NK-92 treated with Interleukin-12 subunit alpha and Interleukin-12 subunit beta, amount 100 ng/mL, for 24 hours (cell line): ENCODE results near the gene FAM120AOS.

Source experiments
- DNase-seq: peaks from one replicate; lab custom pipeline; 2025; lab: John Stamatoyannopoulos, UW

Gene FAM120AOS

DNA sequence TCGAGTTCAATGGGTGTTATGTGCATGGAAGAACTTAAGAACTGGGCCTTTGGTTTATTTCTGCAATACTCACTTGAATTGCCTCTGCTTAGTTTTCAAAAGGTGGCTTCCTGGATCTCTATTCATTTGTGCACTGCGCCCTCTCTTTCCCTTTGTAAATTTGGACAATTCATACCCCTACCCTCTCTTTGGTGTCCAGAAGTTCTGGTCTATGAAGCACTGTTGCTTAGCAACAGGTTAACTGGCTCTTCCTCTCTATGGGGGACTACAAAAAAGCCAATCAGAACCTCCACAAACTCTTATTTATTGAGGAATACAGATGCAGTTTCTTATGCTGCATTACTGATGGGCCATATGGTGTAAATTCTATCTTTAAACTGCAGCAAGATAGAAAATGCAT, 15.4 kb downstream of the FAM120AOS start:
- no peak for DNase-seq

DNA sequence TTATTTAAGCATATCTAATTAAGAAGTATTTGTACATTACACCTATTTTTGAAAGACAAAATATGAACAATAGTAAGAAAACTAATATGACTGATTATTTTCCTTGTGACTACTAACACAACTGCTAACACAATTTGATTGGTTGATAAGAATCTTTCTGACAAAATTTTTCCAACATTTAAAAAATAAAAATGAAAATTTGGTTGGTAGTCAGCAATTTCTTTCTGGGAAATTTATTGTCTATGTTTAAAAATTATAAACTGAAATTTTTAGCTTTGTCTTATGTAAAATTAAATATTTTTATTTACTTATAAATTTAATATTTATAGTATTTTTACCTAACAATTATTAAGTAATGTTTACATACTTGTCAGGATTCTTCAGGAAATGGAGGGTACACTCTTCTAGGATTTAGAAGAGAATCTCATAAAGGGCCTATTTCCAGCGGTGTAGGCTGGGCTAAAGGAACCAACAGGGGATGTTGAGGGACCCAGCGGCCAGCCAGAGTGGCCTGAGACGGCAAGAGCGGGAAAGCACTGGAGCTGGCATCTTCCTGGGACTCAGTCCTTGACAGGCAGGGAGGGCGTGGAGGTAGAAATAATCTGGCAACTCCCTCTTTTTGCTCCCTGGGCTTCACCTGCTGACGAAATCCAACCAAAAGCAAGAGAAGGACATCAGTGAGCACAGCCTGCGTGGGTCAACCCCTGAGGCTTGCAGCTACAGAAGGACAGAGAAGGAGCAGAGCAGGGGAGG, 16.6 kb downstream of the FAM120AOS start:
- DNase-seq: no peak

DNA sequence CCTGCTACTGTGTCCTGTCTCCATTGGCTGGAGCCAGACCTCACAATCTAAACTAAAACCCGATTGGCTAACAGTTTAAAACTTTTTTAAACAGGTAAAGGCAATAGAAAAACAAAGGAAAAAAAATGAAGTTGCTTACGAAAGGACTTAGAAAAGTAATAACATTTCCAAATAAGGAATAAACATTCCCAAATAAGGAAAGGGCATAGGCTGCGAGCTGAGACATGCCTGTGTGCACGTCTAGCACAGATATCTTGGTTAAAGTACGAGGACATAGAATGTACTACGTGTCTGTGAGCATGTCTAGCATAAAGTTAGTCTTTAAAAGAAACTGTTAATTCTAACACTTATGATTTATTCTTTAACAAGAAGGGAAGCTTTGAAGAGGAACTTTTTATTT, 17.2 kb downstream of the FAM120AOS start:
- DNase-seq: no peak

DNA sequence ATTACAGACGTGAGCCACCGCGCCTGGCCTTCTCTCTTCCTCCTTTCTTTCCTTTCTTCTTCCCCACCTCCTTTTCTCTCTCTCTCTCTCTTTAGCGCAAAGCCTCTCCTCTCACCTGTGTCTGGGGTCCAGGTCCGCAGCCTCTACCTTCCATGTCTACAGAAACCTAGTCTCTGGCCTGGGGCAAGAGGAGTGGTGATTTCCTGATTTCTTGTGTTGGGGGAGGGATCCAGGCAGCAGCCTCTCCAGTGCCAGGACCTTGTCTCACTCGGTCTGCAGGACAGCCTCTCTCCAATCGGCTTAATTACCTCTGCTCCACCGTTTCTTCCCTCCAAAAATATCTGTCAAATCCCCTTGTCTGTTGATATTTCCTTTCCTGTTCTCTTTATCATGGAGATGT, 18.0 kb downstream of the FAM120AOS start:
- DNase-seq: no peak

DNA sequence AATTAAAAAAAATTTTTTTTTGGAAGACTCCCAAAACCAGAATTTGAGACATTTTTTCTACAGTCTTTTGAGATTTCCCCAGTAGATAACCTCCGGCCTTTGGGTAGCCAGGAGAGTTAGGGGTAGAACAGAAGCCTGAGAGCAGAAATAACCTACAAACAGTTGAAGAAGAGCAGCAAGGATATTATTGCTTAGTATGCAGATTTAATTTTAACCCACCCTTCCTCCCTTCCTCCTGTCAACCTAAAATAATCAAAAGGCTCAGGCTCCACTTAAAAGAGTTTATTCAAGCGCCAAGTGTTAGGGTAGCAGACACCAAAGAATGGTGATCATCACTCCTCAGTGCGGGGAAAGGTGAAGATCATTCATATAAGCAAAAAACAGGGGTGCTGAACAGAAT, 19.3 kb downstream of the FAM120AOS start:
- no peak for DNase-seq

DNA sequence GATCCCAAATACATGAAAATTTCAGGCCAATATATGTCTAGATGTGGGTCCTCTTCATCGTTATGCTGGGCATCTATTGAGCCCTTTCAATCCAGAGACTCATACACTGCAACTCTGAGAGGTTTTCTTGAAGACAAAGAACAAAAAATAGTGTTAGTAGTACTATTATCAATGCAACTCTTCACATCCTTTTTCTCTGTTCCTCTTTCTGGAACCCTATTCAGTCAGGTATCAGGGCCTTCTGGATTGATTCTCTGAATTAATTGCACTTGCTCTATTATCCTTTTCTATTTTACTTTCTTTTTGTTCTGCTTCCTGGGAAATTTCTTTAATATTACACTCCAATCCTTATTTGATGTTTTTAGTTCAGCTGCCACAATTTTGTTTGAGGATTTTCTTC, 20.4 kb downstream of the FAM120AOS start:
- no peak for DNase-seq

DNA sequence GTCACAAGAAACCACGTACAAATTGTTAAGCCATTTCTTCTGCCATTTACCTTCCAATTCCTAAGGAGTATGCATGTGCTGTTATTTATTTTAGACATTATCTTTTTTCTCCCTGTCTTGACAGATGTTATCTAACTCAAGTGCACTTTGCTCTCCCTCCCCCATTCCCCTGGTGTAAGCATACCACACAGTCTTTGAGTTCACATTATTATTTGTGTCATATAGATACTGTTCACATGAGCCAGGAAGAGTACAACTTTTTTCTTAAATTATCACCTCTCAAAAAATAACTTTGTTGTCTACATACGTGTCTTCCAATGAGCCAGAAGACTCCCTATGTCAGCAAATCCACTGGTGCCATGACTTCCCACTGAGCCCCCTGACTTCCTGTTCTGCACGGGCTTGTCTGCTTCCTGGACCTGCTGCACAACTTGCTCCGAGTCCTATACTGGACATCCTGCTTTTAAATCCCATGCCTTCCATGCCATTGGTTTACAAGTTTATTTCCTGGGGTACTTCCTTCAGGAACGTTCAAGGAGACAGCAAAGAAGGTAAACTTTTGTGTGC, 21.8 kb downstream of the FAM120AOS start:
- no peak for DNase-seq

DNA sequence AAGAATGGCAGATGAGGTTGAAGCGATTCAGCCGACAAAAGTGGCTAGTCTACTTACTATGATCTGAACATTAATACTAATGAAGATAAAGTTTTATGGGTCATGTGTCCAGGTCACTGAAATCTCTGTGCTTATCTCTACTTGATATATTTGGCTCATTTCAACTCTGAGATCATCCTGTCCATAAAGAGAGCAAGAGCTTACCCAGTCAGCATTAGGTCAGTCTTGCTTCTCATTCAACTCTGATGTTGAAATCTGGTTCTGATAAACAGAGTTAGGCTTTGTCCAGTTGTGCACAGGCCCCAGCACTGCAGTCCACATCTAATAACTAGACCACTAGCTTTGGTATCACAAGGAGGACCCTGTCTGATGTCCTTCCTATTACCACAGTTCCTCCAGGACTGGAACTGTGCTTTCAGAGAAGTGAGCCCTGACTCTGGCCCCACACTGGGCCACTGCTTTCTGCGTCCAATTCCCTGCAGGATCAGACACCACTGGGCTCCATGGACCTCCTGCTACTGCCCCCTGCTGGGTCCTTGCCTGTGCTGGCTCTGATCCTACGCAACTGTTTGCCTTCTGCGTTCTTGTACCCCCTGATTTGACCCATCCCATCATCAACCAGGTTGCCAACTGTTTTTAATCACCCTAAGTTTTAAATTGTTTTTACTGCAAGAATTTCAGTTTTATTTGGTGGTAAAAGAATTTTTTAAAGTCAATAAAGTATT, 25.6 kb downstream of the FAM120AOS start:
- DNase-seq: no peak

DNA sequence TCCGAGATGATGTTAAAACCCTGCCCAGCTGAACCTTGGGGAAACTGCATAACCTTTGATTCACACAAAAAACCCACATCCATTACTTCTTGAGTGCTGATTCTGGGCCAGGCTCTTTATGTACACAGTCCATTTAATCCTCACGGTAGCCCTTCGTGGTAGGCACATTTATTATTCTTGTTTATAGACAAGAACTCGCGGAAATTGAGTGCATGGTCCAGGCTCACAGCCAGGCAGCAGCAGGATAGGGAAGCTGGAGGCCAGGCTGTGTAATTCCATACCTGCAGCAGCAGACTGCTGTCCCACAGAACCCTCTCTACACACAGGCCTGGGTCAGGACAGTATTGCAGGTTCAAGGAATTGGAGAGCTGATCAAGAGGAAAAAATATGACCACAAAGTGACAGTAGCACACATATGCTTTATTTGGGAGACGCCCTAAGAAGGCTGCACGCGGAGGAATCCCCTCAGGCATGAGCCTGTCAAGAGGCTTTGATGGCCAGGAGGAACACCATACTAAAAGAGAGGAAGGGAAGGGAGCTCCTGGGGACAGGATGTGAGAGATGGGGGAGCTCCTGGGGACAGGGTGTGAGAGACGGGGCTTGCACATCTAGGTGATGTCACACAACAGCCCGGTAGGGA, 30.3 kb downstream of the FAM120AOS start:
- DNase-seq: no peak

DNA sequence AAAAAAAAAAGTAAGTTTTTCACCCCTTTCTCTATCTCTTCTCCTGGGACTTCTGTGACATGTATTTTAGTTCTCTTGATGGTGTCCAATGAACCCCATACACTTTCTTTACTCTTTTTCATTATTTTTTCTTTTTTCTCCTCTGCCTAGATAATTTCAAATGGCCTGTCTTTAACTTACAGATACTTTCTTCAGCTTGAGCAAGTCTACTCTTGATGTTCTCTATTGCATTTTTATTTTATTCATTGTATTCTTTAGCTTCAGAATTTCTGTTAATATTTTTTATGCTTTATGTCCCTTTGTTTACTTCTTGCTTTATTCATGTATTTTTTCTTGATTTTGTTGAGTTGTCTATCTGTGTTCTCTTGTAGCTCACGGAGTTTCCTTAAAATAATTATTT, 34.4 kb downstream of the FAM120AOS start:
- DNase-seq: no peak

DNA sequence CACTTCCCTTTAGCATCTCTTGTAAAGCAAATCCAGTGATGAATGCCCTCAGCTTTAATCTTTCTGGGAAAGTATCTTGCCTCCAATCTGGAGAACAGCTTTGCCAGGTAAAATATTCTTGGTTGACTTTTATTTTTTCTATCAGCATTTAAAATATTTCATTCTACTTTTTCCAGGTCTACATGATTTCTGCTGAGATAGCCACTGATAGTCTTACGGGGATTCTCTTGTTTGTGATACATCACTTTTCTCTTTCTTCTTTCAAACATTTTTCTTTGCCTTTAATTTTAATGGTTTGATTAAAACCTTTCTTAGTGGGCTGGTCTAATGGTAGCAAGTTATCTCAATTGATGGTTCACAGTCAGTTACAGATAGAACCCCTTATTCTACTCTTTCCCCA, 35.8 kb downstream of the FAM120AOS start:
- DNase-seq: no peak

DNA sequence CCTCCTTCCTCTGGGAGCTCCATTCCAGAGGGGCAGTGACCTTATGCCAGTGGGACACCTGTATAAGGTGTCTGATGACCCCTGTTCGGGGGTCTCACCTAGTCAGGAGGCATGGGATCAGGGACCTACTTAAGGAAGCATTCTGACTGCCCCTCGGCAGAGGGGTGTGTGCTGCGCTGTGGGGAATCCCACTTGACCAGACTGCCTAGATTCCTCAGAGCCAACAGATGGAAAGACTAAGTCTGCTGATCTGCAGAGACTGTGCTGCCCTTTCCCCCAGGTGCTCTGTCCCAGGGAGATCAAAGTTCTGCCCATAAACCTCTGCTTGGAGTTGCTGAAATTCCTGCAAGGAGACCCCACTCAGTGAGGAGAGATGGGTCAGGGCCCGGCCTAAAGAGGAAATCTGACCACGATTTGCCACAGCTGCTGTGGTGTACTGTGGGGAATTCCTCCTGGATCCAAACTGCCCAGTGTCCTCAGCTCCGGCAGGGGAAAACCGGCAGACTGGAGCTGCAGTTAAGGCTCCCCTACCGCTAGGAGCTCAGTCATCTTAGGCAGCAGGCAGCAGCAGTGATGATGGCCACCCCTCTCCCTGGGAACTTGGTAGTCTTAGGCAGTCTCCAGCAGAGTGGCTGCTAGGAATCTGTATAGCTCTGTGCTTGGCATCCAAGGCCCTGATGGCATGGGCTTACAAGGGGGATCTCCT, 36.7 kb downstream of the FAM120AOS start:
- DNase-seq: no peak

DNA sequence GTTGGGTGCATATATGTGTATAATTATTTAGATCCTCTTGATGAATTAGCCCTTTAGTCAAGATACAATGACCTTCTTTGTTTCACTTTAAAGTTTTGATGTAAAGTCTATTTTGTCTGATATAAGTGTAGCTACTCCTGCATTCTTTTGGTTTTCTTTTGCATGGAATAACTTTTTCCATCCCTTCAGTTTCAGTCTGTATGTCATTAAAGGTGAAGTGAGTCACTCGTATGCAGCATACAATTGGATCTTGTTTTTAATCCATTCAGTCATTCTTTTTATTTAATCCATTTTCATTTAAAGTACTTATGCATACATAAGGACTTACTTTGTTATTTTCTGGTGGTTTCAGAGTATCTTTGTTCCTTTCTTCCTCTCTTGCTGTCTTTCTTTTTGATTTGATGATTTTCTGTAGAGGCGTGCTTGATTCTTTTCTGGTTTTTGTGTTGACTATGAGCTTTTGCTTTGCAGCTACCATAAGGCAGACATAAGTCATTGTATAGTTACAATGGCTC, 38.1 kb downstream of the FAM120AOS start:
- no peak for DNase-seq

DNA sequence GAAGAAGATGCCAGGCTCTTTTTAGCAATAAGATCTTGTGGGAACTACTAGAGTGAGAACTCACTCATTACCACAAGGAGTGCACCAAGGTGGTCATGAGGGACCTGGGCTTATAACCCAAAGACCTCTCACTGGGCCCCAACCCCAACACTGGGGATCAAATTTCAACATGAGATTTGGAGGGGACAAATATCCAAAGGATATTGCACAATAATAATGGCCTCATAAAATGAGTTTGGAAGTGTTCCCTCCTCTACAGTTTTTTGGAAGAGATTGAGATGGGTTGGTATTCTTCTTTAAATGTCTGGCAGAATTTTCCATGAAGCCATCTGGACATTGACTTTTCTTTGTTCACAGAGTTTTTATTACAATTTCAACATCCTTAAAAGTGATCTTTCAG, 39.9 kb downstream of the FAM120AOS start:
- no peak for DNase-seq

DNA sequence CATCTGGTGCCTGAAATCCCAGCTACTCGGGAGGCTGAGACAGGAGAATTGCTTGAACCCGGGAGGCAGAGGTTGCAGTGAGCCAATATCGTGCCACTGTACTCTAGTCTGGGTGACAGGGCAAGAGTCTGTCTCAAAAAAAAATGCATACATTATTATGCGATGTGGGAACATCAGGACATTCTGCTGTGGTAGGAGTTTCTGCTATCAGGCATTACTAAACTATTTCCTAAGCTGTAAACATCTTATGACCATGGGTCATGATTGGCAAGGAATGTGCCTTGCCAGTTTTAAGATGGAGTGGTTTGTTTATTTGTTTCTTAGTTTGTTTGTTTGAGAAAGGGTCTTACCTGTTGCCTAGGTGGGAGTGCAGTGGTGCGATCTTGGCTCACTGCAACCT, 47.0 kb downstream of the FAM120AOS start:
- no peak for DNase-seq

DNA sequence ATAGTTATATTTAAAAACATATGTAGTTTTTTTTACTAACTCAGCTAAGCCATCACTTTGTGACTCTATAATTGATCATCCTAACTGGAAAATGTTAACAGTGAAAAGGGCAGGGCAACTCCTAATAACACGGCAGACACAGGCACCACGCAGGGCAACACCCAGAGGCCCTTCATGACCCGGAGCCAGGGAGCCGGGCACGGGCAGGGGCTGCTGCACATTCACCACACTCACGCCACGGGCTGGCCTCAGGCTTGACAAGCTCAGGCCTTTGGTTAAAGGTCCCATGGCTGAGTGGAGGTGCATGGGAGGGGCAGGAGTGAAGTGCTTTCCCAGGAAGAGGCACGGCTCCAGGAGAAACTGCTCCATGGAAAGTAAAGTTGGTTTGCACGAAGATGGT, 54.9 kb downstream of the FAM120AOS start:
- DNase-seq: no peak

DNA sequence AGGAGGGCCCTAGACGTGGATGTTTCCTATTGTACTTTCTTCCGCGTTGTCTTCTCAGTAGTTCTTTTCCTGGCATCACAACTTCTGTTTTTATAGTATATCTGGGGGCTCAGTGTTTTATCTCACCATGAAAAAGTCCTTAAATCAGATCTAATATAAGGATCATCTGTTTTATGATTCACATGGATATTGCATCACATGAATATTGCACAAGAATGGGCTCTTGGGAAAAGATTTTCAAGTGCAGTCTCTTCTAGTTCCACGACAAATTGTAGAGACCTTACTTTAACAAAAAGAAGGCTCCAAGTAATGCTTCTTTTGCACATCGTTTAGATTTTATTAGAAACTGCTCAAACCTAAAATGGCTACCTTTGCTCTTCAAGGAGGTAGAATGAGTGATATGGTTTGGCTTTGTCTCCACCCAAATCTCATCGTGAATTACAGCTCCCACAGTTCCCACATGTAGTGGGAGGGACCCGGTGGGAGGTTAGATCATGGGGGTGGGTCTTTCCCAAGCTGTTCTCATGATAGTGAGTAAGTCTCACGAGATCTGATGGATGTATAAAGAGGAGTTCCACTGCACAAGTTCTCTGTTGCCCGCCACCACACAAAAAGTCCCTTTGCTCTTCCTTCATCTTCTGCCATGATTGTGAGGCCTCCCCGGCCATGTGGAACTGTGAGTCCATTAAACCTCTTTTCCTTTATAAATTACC, 55.6 kb downstream of the FAM120AOS start:
- DNase-seq: no peak
